ENCODE results near the gene STAP2. TPM values are rescaled to one million over a fixed set of nuclear protein-coding genes. Genes with fewer than 3 reads are reported as not detected.

STAP2 gene
- total RNA-seq, 1 donor from 2014 or later: 66.2 TPM

GRCh38 chr19:4373013-4373367 lies 34.4 kb upstream of the STAP2 start:
- peaks cover 8% of the 10 kb centered on the region for H3K36me3 Mint-ChIP-seq (ENCODE audit: low read depth, unreplicated experiment)
- no peak overlapping the region for H3K4me3 Mint-ChIP-seq (ENCODE audit: unreplicated experiment)
- H3K9me3 Mint-ChIP-seq (ENCODE audit: unreplicated experiment): no peaks in the 10 kb centered on the region
- peaks cover 14% of the 10 kb centered on the region for H3K27me3 Mint-ChIP-seq (ENCODE audit: unreplicated experiment)
- H3K4me1 Mint-ChIP-seq (ENCODE audit: unreplicated experiment): peaks cover 30% of the 10 kb centered on the region
- TF ChIP-seq CTCF (IDR thresholded peaks at IDR 0.05; ENCODE audit: unreplicated experiment): no peak
- no peak for DNase-seq (ENCODE audit: low spot score)
- H3K27ac Mint-ChIP-seq (ENCODE audit: unreplicated experiment): no peak overlapping the region

GRCh38 chr19:4372165-4373012 lies 33.8 kb upstream of the STAP2 start:
- no peak overlapping the region for H3K4me3 Mint-ChIP-seq (ENCODE audit: unreplicated experiment)
- peaks cover 8% of the 10 kb centered on the region for H3K36me3 Mint-ChIP-seq (ENCODE audit: low read depth, unreplicated experiment)
- H3K27me3 Mint-ChIP-seq (ENCODE audit: unreplicated experiment): peaks cover 18% of the 10 kb centered on the region
- H3K4me1 Mint-ChIP-seq (ENCODE audit: unreplicated experiment): peaks cover 31% of the 10 kb centered on the region
- no peak for TF ChIP-seq CTCF (IDR thresholded peaks at IDR 0.05; ENCODE audit: unreplicated experiment)
- no peaks in the 10 kb centered on the region for H3K9me3 Mint-ChIP-seq (ENCODE audit: unreplicated experiment)
- peak overlapping the region; percentile 9 for H3K27ac Mint-ChIP-seq (ENCODE audit: unreplicated experiment)
- no peak for DNase-seq (ENCODE audit: low spot score)

- H3K4me3 Mint-ChIP-seq (ENCODE audit: unreplicated experiment): peak overlapping the region; percentile 37
- H3K4me1 Mint-ChIP-seq (ENCODE audit: unreplicated experiment): peaks cover 28% of the 10 kb centered on the region
- TF ChIP-seq CTCF (IDR thresholded peaks at IDR 0.05; ENCODE audit: unreplicated experiment): no peak
- DNase-seq (ENCODE audit: low spot score): no peak
- peaks cover 8% of the 10 kb centered on the region for H3K36me3 Mint-ChIP-seq (ENCODE audit: low read depth, unreplicated experiment)
- peaks cover 15% of the 10 kb centered on the region for H3K27me3 Mint-ChIP-seq (ENCODE audit: unreplicated experiment)
- H3K9me3 Mint-ChIP-seq (ENCODE audit: unreplicated experiment): no peaks in the 10 kb centered on the region
- H3K27ac Mint-ChIP-seq (ENCODE audit: unreplicated experiment): no peak overlapping the region
These were observed 32.9 kb upstream of the STAP2 start for GRCh38 chr19:4371247-4372164.

- Mint-ChIP-seq H3K4me1 (ENCODE audit: unreplicated experiment) (peaks cover 25% of the 10 kb centered on the region), H3K9me3 (ENCODE audit: unreplicated experiment) (no peaks in the 10 kb centered on the region), H3K36me3 (ENCODE audit: low read depth, unreplicated experiment) (peaks cover 8% of the 10 kb centered on the region), H3K4me3 (ENCODE audit: unreplicated experiment) (peak overlapping the region; percentile 37), H3K27ac (ENCODE audit: unreplicated experiment) (no peak overlapping the region), H3K27me3 (ENCODE audit: unreplicated experiment) (peaks cover 13% of the 10 kb centered on the region)
- no peak for DNase-seq (ENCODE audit: low spot score)
- TF ChIP-seq CTCF (IDR thresholded peaks at IDR 0.05; ENCODE audit: unreplicated experiment): no peak
These were observed 31.9 kb upstream of the STAP2 start for GRCh38 chr19:4370418-4371041.

Data from endothelial cell (in vitro differentiated cells).